ENCODE measurements around the gene FRAS1. TPM values are rescaled to one million over a fixed set of nuclear protein-coding genes. Genes with fewer than 3 reads are reported as not detected.

The FRAS1 gene
- total and polyA plus RNA-seq, 2 donors (not counting 1 experiment from before 2014, with no cell fraction given), result 0.30 to 0.66 TPM

GRCh38 chr4:78022517-78022916 is 34.6 kb upstream of the FRAS1 start:
- no peak overlapping the region for H3K9ac ChIP-seq (ENCODE audit: insufficient read depth, low read length)
- no peak overlapping the region for H3K4me3 ChIP-seq (replicated peaks in 1 of 4; ENCODE audit: control extremely low read depth in 1 of 4, insufficient read depth in 1 of 4, low read depth in 3 of 4, low read length in 4 of 4)
- H3K27me3 ChIP-seq (ENCODE audit: control insufficient read depth, insufficient read depth, low read length), result no peaks in the 10 kb centered on the region
- H2AFZ ChIP-seq (ENCODE audit: low read length), result no peak overlapping the region
- DNase-seq (ENCODE audit: low read depth in 2 of 2), result no peak
- H3K9me3 ChIP-seq (ENCODE audit: control insufficient read depth, insufficient read depth, low read depth, low read length), result no peaks in the 10 kb centered on the region
- H3K4me1 ChIP-seq (ENCODE audit: control insufficient read depth, extremely low read depth, insufficient read depth, low read length), result no peaks in the 10 kb centered on the region
- TF ChIP-seq CTCF (conservative IDR thresholded peaks at IDR 0.05 in 1 of 2, IDR thresholded peaks at IDR 0.05 in 1 of 2; ENCODE audit: low read depth in 1 of 2, low read length in 2 of 2) (no peak), EZH2 (IDR thresholded peaks at IDR 0.05; ENCODE audit: low read length, missing control alignments) (no peak)
- H3K27ac ChIP-seq (ENCODE audit: insufficient read depth, low read length), result no peak overlapping the region
- H3K36me3 ChIP-seq (ENCODE audit: control insufficient read depth, insufficient read depth, low read length), result no peaks in the 10 kb centered on the region
- no peaks in the 10 kb centered on the region for H4K20me1 ChIP-seq (ENCODE audit: control insufficient read depth, extremely low read depth, insufficient read depth, low read length)
- no peak overlapping the region for H3K4me2 ChIP-seq (ENCODE audit: extremely low read depth, insufficient read depth, low read length)
- no peaks in the 10 kb centered on the region for H3K79me2 ChIP-seq (ENCODE audit: control insufficient read depth, insufficient read depth, low read length)

- Histone ChIP-seq H3K27ac (ENCODE audit: insufficient read depth, low read length) (no peak overlapping the region), H3K4me1 (ENCODE audit: control insufficient read depth, extremely low read depth, insufficient read depth, low read length) (no peaks in the 10 kb centered on the region), H3K36me3 (ENCODE audit: control insufficient read depth, insufficient read depth, low read length) (no peaks in the 10 kb centered on the region), H3K4me2 (ENCODE audit: extremely low read depth, insufficient read depth, low read length) (no peak overlapping the region), H3K79me2 (ENCODE audit: control insufficient read depth, insufficient read depth, low read length) (no peaks in the 10 kb centered on the region), H3K27me3 (ENCODE audit: control insufficient read depth, insufficient read depth, low read length) (no peaks in the 10 kb centered on the region), H2AFZ (ENCODE audit: low read length) (no peak overlapping the region), H3K4me3 (replicated peaks in 1 of 4; ENCODE audit: control extremely low read depth in 1 of 4, insufficient read depth in 1 of 4, low read depth in 3 of 4, low read length in 4 of 4) (no peak overlapping the region), H4K20me1 (ENCODE audit: control insufficient read depth, extremely low read depth, insufficient read depth, low read length) (no peaks in the 10 kb centered on the region), H3K9me3 (ENCODE audit: control insufficient read depth, insufficient read depth, low read depth, low read length) (no peaks in the 10 kb centered on the region), H3K9ac (ENCODE audit: insufficient read depth, low read length) (no peak overlapping the region)
- DNase-seq (ENCODE audit: low read depth in 2 of 2), result no peak
- TF ChIP-seq EZH2 (IDR thresholded peaks at IDR 0.05; ENCODE audit: low read length, missing control alignments) (no peak), CTCF (conservative IDR thresholded peaks at IDR 0.05 in 1 of 2, IDR thresholded peaks at IDR 0.05 in 1 of 2; ENCODE audit: low read depth in 1 of 2, low read length in 2 of 2) (no peak)
Observed at GRCh38 chr4:78024085-78024484, 33.0 kb upstream of the FRAS1 start.

DNA sequence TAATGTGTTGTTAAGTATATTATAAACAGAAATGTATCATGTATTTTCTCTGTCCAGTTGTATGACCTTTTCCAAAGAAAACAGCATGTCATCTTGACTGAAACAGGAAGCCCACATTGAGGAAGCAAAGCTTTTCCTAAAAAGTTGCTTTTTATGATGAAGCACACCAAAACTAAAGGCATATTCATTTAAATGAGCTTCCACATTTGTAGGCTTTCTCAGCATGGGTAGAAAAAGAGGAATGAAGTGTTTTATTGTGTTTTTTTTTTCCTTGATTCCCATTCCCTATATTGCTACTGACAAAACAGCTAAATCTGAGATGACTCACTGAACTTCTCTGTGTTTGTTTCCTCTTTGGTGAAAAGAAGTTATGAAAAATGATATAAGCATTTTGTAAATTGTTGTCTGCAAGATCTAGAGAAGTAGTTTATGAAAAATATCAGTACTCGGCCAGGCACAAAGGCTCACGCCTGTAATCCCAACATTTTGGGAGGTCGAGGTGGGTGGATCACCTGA is 32.5 kb upstream of the FRAS1 start:
- Histone ChIP-seq H3K79me2 (ENCODE audit: control insufficient read depth, insufficient read depth, low read length) (no peaks in the 10 kb centered on the region), H3K4me2 (ENCODE audit: extremely low read depth, insufficient read depth, low read length) (no peak overlapping the region), H3K4me3 (replicated peaks in 1 of 4; ENCODE audit: control extremely low read depth in 1 of 4, insufficient read depth in 1 of 4, low read depth in 3 of 4, low read length in 4 of 4) (no peak overlapping the region), H3K9ac (ENCODE audit: insufficient read depth, low read length) (no peak overlapping the region), H2AFZ (ENCODE audit: low read length) (no peak overlapping the region), H3K27ac (ENCODE audit: insufficient read depth, low read length) (no peak overlapping the region), H3K9me3 (ENCODE audit: control insufficient read depth, insufficient read depth, low read depth, low read length) (no peaks in the 10 kb centered on the region), H3K36me3 (ENCODE audit: control insufficient read depth, insufficient read depth, low read length) (no peaks in the 10 kb centered on the region), H3K4me1 (ENCODE audit: control insufficient read depth, extremely low read depth, insufficient read depth, low read length) (no peaks in the 10 kb centered on the region), H4K20me1 (ENCODE audit: control insufficient read depth, extremely low read depth, insufficient read depth, low read length) (no peaks in the 10 kb centered on the region), H3K27me3 (ENCODE audit: control insufficient read depth, insufficient read depth, low read length) (no peaks in the 10 kb centered on the region)
- DNase-seq (ENCODE audit: low read depth in 2 of 2), result no peak
- TF ChIP-seq CTCF (conservative IDR thresholded peaks at IDR 0.05 in 1 of 2, IDR thresholded peaks at IDR 0.05 in 1 of 2; ENCODE audit: low read depth in 1 of 2, low read length in 2 of 2) (no peak), EZH2 (IDR thresholded peaks at IDR 0.05; ENCODE audit: low read length, missing control alignments) (no peak)

All from fibroblast of lung (primary cell).